HG03442 (cell line): ENCODE results near the gene HMX3.
A peak's percentile ranks its signal among the peaks of the same experiment; 100 is the strongest.

Experiments used
- ATAC-seq: cut with Tn5 transposase; IDR thresholded peaks from one replicate; pipeline ENCODE4 v1.9.1; 2021; ENCODE audit warnings: mild to moderate bottlenecking, moderate library complexity; ENCODE audit not compliant: unreplicated experiment

The HMX3 gene

DNA sequence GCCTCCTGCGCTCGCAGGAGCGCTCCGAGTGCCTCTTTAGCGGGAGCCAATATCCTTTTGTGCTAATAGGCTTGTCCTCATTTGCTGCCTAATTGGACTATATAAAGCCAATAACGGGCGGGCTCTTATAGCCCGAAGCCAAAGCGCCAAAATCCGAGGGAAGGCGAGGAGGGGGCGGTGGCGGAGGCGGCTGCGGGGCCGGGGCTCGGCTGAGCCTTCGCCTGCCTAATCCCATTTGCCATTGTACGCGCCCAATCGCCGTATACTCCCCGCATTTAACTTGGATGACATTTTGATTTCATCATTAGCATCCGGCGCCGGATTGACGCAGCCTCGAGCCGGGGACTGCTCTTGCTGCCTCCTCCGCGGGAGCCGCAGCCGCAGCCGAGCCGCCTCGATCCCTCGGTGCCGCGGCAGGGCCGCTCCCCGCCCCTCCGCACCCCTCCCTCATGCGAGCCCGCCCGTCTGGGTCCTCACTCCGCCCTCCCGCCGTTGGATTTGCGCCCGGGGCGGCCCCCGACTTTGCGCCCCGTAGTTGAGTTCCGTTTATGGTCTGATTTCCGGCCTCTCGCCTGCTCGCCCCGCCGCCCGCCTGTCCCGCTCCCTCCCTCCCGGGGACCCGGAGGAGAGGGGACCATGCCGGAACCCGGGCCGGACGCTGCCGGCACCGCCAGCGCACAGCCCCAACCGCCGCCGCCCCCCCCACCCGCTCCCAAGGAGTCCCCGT, at the start of gene HMX3:
TSS of gene HMX3 (plus strand) at position 556 of the 727 bp plus-strand sequence. CDS start at position 637, 81 bp downstream.
- no peak for ATAC-seq

DNA sequence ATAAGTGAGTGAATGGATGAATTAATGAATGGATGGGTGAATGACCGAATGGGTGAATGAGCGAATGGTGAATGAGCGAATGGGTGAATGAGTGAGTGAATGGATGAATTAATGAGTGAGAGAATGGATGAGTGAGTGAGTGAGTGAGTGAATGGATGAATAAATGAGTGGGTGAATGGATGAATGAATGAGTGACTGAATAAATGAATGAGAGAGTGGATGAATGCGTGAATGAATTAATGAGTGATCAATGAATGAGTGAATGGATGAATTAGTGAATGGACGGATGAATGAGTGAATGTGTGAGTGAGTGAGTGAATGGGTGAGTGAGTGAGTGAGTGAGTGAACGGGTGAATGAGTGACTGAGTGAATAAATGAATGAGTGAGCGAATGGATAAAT, 49.5 kb upstream of the HMX3 start:
- no peak for ATAC-seq

DNA sequence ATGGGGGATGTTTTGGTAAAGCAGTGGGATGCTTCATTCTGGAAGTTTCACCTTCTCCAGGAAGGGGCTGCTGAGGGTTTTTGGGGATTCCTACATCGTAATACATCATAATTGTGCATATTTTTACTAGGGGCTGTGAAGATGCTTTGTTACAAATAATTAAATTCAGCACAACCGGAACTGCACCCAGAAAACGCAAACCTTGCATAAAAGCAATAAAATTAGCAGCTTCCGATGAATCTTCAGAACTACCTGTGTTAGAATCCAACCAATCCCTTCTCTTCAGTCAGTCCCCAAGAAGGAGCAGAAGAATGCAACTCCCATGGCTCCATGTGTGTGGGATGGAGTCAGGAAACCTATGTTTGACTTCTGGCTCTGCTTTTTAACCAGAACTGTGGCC, 48.4 kb upstream of the HMX3 start:
- ATAC-seq = no peak

DNA sequence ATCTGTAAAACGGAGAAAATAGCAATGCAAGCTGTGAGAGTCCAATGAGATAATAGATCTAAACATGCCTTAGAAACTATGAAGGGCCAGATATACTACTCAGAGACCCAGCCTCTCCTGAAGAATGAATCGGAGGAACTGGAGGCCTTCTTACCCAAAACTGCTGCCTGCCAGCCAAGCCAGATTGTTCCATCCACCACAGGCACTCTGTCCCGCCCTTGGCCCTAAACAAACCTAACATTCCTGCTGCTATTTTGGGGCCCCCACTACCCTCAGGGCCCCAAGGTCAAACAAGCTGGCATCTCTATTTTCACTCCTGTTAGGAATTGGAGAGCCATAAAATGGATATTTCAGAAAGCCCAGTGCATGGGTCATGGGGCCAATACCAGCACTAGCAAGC, 48.0 kb upstream of the HMX3 start:
- ATAC-seq = no peak

DNA sequence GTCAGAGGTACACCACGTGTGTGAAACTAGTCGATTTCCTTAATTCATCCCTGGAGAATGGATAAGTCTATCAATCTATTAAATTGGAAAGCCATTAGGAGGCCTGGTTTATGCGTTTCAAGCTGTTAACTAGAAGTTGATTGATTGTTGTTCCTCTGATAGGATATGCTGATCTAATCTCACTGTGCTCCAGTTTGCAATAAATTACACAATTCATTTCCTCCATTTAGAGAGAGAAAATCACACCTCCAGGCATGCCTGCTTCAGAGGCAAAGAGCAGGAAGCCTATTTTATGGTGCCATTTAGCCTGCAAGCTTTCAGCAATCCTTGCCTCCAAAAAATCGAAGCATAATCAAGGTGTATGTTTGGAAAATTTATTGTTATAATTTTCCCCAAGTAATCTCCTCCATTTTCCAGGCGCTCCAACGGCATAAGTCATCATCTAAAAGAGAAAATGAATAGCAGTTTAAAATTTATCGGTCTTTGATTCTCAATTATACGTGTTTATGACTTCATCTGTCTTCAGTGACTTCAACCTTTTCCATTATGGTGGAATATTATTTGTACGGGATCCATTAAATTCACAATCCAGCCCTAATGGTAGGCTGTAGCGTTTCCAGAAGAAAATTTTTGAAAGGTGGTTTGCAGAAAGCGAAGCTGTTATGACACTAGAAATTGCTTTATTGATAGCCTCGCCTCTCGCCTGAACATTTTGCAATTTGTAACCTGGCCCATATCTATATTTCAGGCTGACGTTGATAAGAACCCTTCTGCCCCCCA, 42.9 kb upstream of the HMX3 start:
- no peak for ATAC-seq

DNA sequence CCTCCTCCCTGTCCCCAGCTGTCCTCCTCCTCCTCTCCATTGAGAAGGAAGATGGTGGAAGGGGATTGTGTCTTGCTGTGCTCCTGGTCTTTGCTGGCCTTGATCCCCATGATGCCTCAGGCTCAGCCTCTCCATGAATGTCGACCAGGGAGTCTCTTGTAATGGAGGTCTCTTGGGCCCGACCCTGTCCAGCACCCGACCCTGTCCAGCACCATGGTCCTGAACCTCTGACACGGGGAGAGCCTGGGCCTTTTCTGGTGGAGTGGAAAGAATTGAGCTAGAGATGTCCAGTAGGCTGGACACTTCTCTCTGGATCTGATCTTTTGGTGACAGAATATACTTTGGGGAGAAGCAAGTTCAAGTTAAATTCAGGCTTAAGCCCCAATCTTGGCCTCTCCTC, 42.3 kb upstream of the HMX3 start:
- no peak for ATAC-seq

DNA sequence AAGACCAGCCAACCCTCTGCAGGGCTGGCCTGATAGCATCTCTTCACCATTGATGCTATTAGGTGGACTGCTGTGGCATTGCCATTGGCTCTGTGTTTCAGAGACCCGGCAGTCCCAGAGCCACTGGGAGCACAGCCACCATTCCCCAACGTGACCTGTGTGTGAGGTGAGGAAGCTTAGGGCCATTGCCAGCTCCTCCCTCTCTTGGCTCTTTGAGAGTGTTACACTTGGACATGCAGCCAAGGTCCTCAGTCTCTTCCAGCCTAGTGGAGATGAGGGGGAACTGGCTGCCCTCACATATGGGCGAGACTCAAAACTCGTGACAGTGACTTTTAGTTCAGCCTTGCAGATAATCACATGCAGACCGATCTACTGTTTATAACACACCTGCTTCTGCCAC, 39.3 kb upstream of the HMX3 start:
- no peak for ATAC-seq

DNA sequence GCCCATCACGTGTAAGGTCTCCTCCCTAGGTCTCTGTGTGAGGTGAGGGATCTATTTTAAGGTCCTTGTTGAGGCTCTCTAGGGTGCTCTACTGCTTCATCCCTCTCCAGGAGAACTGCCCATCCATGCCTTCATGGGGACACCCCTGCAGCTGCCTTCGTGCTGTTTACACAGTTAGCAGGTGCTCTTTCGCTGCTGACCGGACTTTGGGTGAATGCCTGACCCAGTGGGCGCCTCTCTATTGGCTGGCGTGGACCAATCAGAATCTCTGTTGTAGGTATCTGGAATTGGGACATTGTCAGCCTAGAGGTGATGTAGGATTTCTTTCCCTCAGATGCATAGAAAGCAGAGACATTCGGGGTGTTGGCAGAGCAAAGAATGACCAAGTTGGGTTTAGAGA, 38.7 kb upstream of the HMX3 start:
- ATAC-seq = no peak

DNA sequence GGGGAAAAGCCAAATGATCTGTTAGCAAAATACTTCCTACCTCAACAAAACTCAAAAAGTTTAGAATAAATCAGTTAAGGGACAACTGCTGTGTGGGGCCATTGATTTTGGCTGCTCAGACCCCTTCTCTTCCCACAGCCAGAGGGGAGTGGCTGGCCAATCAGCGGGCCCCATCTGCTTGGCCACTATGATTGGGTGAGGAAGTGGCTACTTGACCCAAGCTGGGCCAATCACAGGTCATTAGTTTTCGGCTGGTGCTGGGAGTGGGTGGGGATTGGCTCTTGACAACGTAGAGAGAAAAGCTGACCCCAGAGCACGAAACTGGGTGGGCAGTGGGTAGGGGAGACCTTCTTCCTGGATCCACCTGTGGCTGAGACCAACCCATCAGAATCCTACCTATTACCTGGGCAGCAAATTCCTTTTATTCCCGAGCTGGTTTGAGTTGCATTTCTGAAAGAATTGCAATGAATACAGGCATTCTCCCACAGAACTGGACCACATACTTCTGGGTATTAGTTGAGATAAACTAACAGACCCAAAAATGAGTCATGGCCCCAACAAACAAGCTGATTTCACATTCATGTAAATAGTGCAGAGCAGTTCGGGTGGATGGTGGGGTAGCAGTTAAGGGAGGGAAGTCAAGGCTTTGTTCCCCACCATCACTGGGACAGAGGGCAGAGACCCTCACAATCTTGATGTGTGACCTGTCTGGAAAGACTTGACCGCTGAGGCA, 35.6 kb upstream of the HMX3 start:
- no peak for ATAC-seq

DNA sequence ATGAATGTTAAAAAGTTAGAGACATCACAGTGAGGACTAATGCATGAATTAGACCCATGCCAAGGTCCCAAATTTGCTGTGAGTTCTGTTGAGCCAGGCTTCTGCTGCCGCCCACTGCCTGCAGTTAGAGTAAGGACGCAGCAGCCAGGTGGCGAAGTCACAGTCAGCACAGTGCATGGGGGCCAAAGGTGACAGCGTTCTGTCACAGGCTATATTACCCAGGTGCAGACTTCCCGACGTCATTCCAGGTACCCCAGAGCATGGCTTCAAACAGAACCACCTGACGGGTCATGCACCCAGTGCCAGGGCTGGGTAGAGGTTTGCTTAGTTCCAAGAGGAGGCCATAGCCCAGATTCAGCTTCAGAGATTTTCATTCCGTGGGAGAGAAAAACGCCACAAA, 33.9 kb upstream of the HMX3 start:
- no peak for ATAC-seq

DNA sequence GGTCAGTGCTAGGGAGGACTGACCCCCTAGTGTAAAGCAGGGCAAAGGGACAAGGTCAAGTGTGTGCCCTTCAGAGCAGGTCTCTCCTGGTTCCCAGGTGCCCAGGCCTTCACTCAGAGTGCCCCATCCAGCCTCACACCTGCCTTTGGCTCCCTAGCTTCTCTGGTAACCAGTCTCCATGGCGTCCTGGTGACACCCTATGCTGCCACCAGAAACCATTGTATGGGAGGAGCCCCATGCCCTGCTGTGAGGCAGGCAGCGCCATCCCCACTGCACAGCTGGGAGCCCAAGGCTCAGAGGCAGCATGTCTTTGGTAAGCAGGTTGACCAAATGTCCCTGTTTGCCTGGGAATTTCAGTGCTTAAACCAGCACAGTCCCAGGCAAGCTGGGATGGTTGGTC, 33.1 kb upstream of the HMX3 start:
- no peak for ATAC-seq

DNA sequence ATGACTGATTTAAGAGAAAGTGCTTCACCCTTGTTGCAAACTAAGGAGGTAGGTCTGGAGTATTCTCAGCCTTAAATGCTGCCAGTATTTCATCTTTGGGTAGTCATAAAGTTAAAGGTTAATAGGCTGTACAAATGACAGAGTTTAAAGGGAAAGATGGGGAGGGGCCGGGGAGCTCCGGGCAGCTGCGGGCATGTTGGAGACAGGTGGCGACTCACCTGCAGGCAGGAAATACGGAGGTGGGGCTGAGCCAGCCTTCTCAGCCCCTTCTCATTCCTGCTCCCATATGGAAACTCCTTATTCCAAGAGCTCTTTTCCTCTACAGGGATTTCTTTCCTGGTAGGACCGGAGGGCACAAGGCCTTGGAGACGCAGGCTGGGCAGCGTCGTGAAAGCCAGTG, 31.8 kb upstream of the HMX3 start:
- no peak for ATAC-seq

DNA sequence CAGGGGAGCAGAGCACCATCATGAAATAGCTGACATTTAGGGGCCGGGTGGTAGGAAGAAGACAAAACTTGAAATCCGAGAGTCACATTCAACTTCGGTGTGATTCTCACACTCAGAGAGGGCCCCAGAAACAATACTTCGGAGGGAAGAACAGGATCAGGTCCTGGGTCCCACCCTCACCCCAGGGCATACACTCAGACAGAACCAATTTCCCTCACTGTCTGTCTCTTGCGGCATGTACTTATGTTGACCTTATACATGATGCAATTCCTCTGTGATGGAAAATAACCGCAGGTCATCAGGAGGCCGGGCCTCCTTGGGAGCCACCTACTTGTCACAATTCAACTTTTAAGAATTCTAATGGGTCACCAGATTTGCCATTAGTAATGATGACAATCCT, 26.3 kb upstream of the HMX3 start:
- no peak for ATAC-seq

DNA sequence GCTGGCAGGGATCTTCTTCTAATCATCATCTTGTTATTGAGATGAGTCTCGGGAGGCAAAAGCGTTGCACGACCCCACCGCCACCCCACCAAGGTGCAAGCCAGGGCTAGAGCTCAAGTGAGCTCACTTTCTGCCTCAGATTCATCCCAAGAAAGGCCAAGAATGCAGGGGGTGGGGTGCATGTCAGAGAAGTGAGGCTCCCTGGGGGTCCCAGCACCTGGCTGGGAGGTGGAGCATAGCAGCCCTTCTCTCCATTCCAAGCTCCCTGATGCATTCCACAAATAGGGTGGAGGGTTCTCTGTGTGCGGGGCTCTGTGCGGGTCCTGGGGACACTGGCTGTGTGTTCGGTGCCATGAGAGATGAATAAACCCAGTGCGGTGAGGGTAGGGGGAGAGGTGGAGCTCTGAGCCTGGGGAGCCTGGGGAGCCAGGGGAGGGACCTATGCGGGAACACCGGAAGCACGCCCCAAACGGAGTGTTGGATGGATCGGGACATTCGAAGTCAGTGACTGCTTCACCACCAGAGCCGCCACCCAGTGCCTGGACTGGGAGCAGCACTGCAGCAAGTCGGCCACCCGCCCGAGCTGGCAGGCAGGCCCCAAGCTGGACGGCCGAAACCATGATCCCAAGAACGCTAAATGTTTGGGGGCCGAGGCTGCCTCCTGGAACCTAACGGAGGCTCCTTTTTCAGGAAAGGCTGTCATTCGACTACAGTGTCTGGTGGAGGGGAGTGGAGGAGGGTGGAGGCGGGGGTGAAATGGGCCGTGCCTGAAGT, 17.9 kb upstream of the HMX3 start:
- no peak for ATAC-seq

DNA sequence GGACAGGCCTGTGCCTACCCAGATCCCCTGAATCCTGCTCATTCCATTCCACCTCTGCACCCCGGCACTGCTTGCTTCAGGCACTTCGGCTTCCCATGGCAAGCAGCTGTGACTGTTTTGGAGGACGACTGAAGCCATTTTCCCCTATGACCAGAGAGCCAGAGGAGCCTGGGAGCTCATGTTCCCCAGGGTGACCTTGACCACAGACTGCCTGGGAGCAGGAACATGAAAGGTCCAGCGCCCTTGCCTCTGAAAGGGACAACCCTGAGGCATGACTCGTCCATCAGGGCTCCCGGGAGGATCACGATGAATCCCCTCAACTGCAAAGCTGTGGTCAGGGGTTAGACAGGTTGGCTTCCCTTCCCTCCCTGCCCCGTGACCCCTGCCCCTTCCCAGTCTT, 16.7 kb upstream of the HMX3 start:
- no peak for ATAC-seq

DNA sequence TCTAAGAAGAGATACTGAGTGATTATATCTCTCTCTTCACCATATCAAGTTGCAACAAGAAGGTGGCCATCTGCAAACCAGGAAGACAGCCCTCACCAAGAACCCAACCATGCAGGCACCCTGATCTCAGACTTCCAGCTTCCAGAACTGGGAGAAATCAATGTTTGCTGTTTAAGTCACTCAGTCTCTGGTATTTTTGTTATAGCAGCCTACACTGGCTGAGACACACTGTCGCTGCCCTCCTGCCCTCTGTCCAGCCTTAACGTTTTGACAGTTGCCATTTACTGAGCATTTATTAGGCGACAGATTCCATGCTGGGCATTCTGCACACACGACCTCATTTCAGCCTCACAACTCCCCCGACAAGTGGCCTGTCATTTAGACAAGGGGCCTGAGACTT, 9.5 kb upstream of the HMX3 start:
- no peak for ATAC-seq

DNA sequence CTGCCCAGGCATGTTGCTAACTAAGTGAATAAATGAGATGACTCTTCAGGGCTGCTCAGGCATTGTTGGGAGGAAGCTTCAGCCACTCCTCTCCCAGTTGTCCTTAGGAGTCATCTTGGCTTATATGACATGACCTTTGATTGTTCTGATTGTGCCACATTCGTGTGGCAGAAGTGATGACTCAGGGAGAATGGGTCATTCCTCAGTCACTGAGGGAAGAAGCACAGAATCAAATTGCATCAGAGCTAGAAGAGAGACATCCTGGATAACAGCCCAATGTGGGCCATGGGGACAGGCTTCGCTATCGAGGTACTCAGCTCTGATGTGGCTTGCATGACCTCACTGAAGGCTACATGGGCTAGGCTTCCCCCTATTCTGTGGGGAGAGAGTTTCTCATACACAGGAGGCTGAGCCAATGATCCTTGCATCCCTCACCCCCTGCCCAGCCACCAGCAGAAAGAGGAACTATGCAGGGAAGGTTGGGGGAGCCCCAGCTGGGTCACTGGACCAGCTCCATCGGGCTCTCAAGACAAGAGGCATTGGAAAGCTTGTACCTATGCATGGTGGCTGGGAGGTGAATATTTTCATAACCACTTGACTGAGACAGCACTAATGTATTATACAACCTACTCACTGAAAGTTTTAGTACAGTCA, 6.0 kb upstream of the HMX3 start:
- no peak for ATAC-seq

DNA sequence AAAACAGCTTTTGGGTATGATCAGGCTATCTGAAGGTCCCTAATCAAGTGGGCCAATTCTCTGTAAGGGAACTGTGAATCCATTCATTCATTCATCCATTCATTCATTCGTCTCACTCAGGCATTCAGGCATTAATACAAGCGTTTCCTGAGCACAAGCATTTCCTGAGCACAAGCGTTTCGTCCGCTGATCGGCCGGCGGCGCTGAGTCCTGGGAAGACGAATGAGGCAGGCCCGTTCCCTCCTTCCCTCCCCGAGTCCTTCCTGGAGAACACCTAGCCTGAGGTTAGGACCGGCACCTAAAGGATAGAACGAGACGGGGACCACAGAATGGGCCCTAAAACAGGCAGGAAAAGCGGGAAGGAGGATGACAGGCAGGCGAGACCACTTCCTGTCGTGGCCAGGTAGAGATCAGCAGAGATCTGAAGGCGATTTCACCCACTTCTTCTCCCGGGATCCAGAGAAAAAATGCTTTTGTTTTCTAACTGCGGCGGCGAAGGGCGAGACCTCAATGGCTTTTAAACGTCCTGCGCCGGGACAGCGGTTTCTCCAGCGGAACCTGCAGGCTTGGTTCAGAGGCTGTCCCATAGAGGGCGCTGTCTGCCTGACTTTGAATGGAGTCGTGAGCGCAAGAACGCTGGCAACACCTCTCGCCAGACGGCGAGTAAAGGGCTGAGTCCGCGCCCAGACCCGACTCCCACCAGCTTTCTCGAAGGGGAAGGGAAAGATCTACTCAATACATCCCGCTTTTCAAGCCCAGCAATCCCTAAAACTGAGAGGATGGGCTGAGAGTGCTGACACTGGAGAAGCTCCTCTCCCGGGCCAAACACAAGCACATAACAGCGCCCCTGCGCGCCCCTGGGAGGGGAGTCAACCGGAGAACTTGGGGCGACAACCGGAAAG, 2.9 kb upstream of the HMX3 start:
- peak; percentile 51 for ATAC-seq

DNA sequence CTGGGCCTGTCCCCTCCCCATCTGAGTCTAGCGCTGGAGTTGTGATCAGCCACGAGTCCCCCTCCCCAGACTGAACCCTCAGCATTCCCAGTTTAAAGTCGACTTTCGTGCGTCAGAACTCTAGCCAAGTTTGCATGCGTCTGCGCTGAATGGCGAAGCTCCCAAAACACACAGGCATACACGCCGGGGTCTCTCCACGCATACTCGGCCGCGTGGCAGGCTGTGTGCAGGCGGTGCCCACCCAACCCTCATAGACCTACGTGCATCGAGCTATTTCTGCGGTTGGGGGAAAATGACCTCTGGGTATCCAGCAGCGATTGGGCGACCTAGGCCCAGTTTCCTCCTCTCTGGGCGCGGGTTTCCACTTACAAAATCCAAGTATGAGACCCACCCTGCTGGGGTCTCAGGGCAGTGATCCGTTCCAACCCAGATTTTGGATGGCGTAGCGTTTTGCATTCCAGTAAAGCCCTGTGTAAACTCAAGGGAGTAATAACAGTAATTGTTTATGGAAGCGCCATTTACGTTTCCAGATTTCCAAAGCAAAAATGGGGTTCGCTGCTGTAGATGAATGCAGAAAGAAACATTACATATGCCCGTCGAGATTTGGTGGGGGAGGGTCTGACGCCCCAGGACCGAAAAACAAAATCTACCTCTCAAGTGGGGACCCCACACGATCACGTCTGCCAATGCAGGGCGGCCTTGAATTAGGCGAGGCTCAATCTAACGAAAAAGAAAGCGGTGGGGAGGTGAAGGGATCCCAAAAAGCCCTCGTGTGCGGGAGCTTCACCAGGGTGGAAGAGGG, 2.0 kb upstream of the HMX3 start:
- ATAC-seq = no peak
